Loucy (cell line): ENCODE measurements around the gene AQP12B.

Source experiments
- EZH2phosphoT487 ChIP-seq: fragments of 200-600 bp; IDR thresholded peaks from 2 replicates; pipeline ENCODE4 v1.6.1; 2018; ENCODE audit warnings: antibody characterized with exemption, mild to moderate bottlenecking, moderate library complexity, borderline replicate concordance
- TF ChIP-seq, protein P1 (sequence below): fragments of 200-600 bp; sonication (generic); conservative IDR thresholded peaks from 2 replicates; pipeline ENCODE4 v1.5.1; 2014; ENCODE audit warnings: mild to moderate bottlenecking, antibody characterized with exemption, low read length

DNA sequence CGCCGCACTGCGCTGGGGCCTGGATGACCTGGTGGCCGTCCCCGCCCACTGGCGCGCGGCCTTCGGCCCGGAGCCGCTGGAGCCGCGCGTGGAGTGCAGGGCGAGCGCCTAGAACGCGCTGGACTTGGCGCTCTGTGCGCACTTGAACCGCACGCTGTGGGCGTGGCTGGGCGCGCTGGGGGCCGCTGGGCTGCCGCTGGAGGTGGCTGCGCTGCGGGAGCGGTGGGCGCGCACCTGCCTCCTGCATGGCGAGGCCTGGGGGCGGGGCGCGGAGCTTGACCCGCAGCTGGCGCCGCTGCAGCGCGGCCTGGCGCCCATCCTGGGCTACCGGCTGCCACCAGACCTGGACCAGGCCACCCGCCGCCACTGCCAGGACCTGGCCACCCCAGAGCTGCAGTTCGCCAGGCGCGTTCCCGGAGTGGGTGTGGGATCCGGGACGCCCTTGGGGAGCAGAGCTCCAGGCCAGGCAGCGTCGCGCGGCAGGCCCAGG is 9.9 kb downstream of the AQP12B start:
- TF ChIP-seq, protein P1, sequence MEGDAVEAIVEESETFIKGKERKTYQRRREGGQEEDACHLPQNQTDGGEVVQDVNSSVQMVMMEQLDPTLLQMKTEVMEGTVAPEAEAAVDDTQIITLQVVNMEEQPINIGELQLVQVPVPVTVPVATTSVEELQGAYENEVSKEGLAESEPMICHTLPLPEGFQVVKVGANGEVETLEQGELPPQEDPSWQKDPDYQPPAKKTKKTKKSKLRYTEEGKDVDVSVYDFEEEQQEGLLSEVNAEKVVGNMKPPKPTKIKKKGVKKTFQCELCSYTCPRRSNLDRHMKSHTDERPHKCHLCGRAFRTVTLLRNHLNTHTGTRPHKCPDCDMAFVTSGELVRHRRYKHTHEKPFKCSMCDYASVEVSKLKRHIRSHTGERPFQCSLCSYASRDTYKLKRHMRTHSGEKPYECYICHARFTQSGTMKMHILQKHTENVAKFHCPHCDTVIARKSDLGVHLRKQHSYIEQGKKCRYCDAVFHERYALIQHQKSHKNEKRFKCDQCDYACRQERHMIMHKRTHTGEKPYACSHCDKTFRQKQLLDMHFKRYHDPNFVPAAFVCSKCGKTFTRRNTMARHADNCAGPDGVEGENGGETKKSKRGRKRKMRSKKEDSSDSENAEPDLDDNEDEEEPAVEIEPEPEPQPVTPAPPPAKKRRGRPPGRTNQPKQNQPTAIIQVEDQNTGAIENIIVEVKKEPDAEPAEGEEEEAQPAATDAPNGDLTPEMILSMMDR, result no peak
- no peak for TF ChIP-seq EZH2phosphoT487
